GM12864 (cell line): ENCODE results near the gene THEMIS.

ENCODE experiments used
- DNase-seq: peaks from one replicate; pipeline ENCODE4 v3.0.0-alpha.2; 2011; ENCODE audit warnings: low read depth
- H3K4me3 ChIP-seq: 2 replicates; pipeline ENCODE4 v1.5.1; 2011; ENCODE audit warnings: mild to moderate bottlenecking, low read depth, low read length, control low read depth
- CTCF ChIP-seq: IDR thresholded peaks from 2 replicates; pipeline ENCODE4 v1.5.1; 2011; ENCODE audit warnings: low read depth, mild to moderate bottlenecking, moderate library complexity, low read length, control low read depth, inconsistent platforms; ENCODE audit errors: missing control alignments

THEMIS gene

GRCh38 chr6:127749095-127749494, 151.8 kb downstream of the THEMIS start:
- no peak for TF ChIP-seq CTCF
- DNase-seq = no peak
- no peak overlapping the region for H3K4me3 ChIP-seq

GRCh38 chr6:127748290-127748689, 152.6 kb downstream of the THEMIS start:
- no peak overlapping the region for H3K4me3 ChIP-seq
- DNase-seq = no peak
- no peak for TF ChIP-seq CTCF

GRCh38 chr6:127738423-127738822, 162.4 kb downstream of the THEMIS start:
- no peak for TF ChIP-seq CTCF
- H3K4me3 ChIP-seq = no peak overlapping the region
- DNase-seq = no peak

- DNase-seq = no peak
- no peak overlapping the region for H3K4me3 ChIP-seq
- TF ChIP-seq CTCF = no peak
These were observed 163.1 kb downstream of the THEMIS start for GRCh38 chr6:127737768-127738167.

GRCh38 chr6:127737009-127737486, 163.8 kb downstream of the THEMIS start:
- DNase-seq = peak; percentile 21
- peak; percentile 52 for TF ChIP-seq CTCF
- no peak overlapping the region for H3K4me3 ChIP-seq

- H3K4me3 ChIP-seq = no peak overlapping the region
- TF ChIP-seq CTCF = no peak
- no peak for DNase-seq
These were observed 167.9 kb downstream of the THEMIS start for GRCh38 chr6:127732927-127733326.

- H3K4me3 ChIP-seq = no peak overlapping the region
- no peak for DNase-seq
- no peak for TF ChIP-seq CTCF
These were observed 173.5 kb downstream of the THEMIS start for GRCh38 chr6:127727260-127727953.
